Osteoblast (primary cell): ENCODE results near the gene ZNF3. TPM values are rescaled to one million over a fixed set of nuclear protein-coding genes. Genes with fewer than 3 reads are reported as not detected.

ENCODE experiments used
- DNase-seq: peaks from one replicate; pipeline ENCODE4 v3.0.0; 2011; ENCODE audit warnings: low spot score, mixed read lengths; ENCODE audit not compliant: insufficient read length; ENCODE audit errors: missing footprints
- H2AFZ ChIP-seq: 2 replicates; pipeline ENCODE4 v1.6.0; 2011; ENCODE audit warnings: mild to moderate bottlenecking, low read length
- H3K27ac ChIP-seq: 2 replicates; pipeline ENCODE4 v1.5.1; 2011; ENCODE audit warnings: mild to moderate bottlenecking, low read depth, low read length, moderate library complexity
- H3K27me3 ChIP-seq: 2 replicates; pipeline ENCODE4 v1.6.0; 2012; ENCODE audit warnings: mild to moderate bottlenecking, control low read depth, inconsistent platforms, low read length, moderate library complexity; ENCODE audit not compliant: insufficient read depth
- H3K36me3 ChIP-seq: 2 replicates; pipeline ENCODE4 v1.5.1; 2011; ENCODE audit warnings: mild to moderate bottlenecking, low read length, control low read depth, moderate library complexity; ENCODE audit not compliant: insufficient read depth
- H3K4me1 ChIP-seq: 2 replicates; pipeline ENCODE4 v1.5.1; 2011; ENCODE audit warnings: mild to moderate bottlenecking, low read length, control low read depth, moderate library complexity; ENCODE audit not compliant: insufficient read depth
- H3K4me2 ChIP-seq: 2 replicates; pipeline ENCODE4 v1.6.0; 2011; ENCODE audit warnings: mild to moderate bottlenecking, low read length; ENCODE audit not compliant: insufficient read depth
- H3K4me3 ChIP-seq: fragments of 200-600 bp; sonication (generic); 3 replicates; pipeline ENCODE4 v1.5.1; 2012; ENCODE audit warnings: mild to moderate bottlenecking, low read length, inconsistent platforms; ENCODE audit not compliant: insufficient read depth
- H3K79me2 ChIP-seq: 2 replicates; pipeline ENCODE4 v1.6.0; 2012; ENCODE audit warnings: mild to moderate bottlenecking, low read length, control low read depth, inconsistent platforms; ENCODE audit not compliant: insufficient read depth
- H3K9me3 ChIP-seq: 2 replicates; pipeline ENCODE4 v1.5.1; 2011; ENCODE audit warnings: low read depth, low read length, control low read depth
- H4K20me1 ChIP-seq: 2 replicates; pipeline ENCODE4 v1.6.0; 2012; ENCODE audit warnings: mild to moderate bottlenecking, low read length, control low read depth; ENCODE audit not compliant: insufficient read depth
- total RNA-seq: library from RNA; depleted of rRNA; stranded (reverse); fragments of >200 nt; gene quantifications from 2 replicates; pipeline ENCODE4 v1.2.3, GENCODE V29; 2012
- TF ChIP-seq, protein P1 (sequence below): IDR thresholded peaks from 2 replicates; pipeline ENCODE4 v1.5.1; 2011; ENCODE audit warnings: mild to moderate bottlenecking, low read depth, low read length, moderate library complexity; ENCODE audit errors: extremely low read depth

ZNF3 gene
- total RNA-seq, 1 donor: 30.4 TPM

DNA sequence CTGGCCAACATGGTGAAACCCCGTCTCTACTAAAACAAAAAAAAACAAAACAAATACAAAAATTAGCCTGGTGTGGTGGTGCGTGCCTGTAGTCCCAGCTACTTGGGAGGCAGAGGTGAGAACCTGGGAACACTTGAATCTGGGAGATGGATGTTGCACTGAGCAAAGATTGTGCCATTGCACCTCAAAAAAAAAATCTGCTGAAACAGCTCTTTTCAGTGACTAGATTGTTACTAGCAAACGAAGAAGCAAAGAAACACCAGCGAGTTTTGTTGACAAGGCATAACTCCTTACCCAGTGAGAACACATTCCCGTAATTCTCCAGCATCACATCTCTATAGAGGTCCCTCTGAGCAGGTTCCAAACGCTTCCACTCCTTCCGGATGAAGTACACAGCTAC, 6.7 kb downstream of the ZNF3 start:
- peaks cover 18% of the 10 kb centered on the region for H4K20me1 ChIP-seq
- peaks cover 50% of the 10 kb centered on the region for H3K79me2 ChIP-seq
- no peak overlapping the region for H3K4me2 ChIP-seq

DNA sequence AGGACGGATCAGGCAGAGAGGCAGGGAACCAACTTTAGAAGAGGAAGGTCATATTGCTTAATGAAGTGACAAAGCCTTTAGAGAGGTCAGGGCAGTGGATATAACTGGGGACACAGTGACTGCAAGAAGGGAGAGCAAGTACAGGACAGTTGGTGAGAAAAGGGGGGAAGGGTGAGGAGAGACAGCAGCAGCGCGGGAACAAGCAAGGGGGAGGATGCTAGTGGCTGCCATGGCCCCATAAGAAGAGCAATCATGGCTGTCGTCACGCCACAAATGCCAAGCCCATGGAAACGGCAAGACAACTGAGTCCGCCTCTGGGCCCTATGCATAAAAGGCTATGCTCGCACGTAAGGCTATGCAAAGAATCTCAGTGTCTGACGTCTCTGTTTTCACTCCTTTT, 9.1 kb downstream of the ZNF3 start:
- H3K27me3 ChIP-seq: no peaks in the 10 kb centered on the region
- no peak overlapping the region for H3K4me3 ChIP-seq
- peaks cover 5% of the 10 kb centered on the region for H4K20me1 ChIP-seq
- H3K27ac ChIP-seq: no peak overlapping the region
- H3K4me2 ChIP-seq: no peak overlapping the region
- DNase-seq: peak; percentile 13
- TF ChIP-seq, protein P1, sequence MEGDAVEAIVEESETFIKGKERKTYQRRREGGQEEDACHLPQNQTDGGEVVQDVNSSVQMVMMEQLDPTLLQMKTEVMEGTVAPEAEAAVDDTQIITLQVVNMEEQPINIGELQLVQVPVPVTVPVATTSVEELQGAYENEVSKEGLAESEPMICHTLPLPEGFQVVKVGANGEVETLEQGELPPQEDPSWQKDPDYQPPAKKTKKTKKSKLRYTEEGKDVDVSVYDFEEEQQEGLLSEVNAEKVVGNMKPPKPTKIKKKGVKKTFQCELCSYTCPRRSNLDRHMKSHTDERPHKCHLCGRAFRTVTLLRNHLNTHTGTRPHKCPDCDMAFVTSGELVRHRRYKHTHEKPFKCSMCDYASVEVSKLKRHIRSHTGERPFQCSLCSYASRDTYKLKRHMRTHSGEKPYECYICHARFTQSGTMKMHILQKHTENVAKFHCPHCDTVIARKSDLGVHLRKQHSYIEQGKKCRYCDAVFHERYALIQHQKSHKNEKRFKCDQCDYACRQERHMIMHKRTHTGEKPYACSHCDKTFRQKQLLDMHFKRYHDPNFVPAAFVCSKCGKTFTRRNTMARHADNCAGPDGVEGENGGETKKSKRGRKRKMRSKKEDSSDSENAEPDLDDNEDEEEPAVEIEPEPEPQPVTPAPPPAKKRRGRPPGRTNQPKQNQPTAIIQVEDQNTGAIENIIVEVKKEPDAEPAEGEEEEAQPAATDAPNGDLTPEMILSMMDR: no peak
- no peak overlapping the region for H2AFZ ChIP-seq
- no peaks in the 10 kb centered on the region for H3K4me1 ChIP-seq
- H3K36me3 ChIP-seq: peaks cover 79% of the 10 kb centered on the region
- peaks cover 27% of the 10 kb centered on the region for H3K79me2 ChIP-seq
- peaks cover 37% of the 10 kb centered on the region for H3K9me3 ChIP-seq

More for the DNA sequence above, 6.7 kb downstream of the ZNF3 start:
- Histone ChIP-seq H2AFZ (no peak overlapping the region), H3K27me3 (no peaks in the 10 kb centered on the region), H3K4me3 (no peak overlapping the region), H3K27ac (no peak overlapping the region), H3K4me1 (peaks cover 2% of the 10 kb centered on the region), H3K36me3 (peaks cover 87% of the 10 kb centered on the region), H3K9me3 (peaks cover 35% of the 10 kb centered on the region)
- TF ChIP-seq, protein P1: no peak
- DNase-seq: no peak

DNA sequence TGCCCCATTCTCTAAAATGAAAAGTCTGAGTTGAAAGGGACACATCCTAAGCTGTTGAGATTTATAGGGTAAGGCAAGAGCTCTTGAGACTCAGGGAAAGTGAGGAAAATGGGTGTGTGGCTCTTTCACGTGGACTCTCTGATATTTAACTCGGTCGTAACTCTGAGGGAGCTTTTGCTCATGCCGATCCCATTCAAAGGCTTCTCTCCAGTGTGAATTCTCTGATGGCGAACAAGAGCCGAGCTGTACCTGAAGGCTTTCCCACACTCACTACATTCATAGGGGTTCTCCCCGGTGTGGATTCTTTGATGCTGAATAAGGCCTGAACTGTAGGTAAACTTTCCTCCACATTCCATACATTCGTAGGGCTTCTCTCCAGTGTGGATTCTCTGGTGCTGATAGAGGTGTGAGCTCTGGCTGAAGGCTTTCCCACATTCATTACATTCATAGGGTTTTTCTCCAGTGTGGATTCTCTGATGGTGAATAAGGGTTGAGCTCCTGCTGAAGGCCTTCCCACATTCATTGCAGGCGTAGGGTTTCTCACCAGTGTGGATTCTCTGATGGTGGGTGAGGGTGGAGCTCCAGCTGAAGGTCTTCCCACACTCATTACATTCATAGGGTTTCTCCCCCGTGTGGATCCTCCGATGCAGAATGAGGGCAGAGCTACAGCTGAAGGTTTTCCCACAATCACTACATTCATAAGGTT, 10.4 kb downstream of the ZNF3 start:
- Histone ChIP-seq H3K36me3 (peaks cover 68% of the 10 kb centered on the region), H3K9me3 (peaks cover 37% of the 10 kb centered on the region), H3K4me3 (peak overlapping the region; percentile 24), H3K79me2 (peaks cover 16% of the 10 kb centered on the region), H3K4me2 (no peak overlapping the region), H3K4me1 (no peaks in the 10 kb centered on the region), H2AFZ (no peak overlapping the region), H4K20me1 (peaks cover 2% of the 10 kb centered on the region), H3K27ac (no peak overlapping the region), H3K27me3 (no peaks in the 10 kb centered on the region)
- DNase-seq: peak; percentile 11
- TF ChIP-seq, protein P1: no peak

DNA sequence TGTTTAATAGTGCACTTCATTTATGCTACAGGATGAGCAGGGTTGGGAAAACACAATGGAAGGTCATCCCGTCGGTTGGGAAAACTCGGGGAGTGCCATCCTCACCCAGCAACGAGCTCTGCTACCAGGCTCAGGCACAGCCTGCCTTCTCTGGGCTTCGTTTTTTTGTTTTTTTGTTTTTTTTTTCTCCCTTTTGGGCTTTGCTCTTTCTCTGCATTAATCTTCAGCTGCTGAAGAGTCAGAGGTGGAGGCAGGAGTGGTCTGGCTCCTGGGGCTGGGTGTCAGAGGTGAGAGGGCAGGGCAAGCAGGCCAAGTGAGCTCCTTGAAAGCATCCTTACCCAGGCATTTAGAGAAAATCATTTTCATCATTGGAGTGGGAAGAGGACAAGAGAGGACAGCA, 11.5 kb downstream of the ZNF3 start:
- Histone ChIP-seq H3K4me2 (no peak overlapping the region), H3K4me1 (no peaks in the 10 kb centered on the region), H4K20me1 (peaks cover 2% of the 10 kb centered on the region), H3K9me3 (peaks cover 37% of the 10 kb centered on the region), H3K79me2 (peaks cover 5% of the 10 kb centered on the region), H3K27me3 (no peaks in the 10 kb centered on the region), H3K27ac (no peak overlapping the region), H2AFZ (no peak overlapping the region), H3K4me3 (peak overlapping the region; percentile 6), H3K36me3 (peaks cover 56% of the 10 kb centered on the region)
- DNase-seq: no peak
- TF ChIP-seq, protein P1: no peak
